Measurements from ENCODE around the gene PCDHGB6. TPM values are rescaled to one million over a fixed set of nuclear protein-coding genes. Genes with fewer than 3 reads are reported as not detected.
A peak's percentile ranks its signal among the peaks of the same experiment; 100 is the strongest.
"Not testable (repeated sequence)": the region's sequence is repeated elsewhere in the genome, so short reads cannot be mapped to it uniquely, and the experiment has no call there.

PCDHGB6 gene
- total and polyA plus RNA-seq, 2 donors, result 0.61 to 1.1 TPM

DNA sequence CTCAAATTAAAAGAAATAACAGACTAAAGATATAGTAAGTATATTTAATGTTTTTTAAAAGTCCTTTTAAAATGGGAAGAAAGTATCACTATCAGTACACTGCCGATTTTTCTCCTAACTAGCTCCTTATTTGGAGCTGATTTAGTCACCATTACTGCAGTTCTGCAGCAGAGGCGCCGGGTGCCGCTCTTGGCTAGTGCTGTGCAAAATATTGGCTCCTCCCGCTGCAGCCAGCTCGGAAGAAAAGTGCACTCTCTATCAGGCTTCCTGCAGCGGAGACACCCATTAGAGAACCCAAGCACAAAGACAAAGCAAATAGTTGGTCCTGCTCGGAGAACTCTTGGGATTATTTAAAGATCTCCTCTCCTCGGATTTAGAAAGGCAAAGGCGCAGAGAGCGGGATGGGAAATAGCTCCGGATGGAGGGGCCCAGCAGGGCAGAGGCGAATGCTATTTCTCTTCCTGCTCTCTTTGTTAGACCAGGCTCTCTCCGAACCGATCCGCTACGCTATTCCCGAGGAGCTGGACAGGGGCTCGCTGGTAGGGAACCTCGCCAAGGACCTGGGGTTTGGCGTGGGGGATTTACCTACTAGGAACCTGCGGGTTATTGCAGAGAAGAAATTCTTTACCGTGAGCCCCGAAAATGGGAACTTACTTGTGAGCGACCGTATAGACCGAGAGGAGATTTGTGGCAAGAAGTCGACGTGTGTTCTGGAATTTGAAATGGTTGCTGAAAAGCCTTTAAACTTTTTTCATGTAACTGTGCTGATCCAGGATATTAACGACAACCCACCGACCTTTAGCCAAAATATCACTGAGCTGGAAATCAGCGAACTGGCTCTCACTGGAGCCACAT, 37.6 kb upstream of the PCDHGB6 start, which contains the start of gene PCDHGB3:
Gene PCDHGB3 (plus strand): TSS at position 249 of the 855 bp plus-strand sequence. CDS start 153 bp downstream, at position 402.
- 18% methylated on average over 32 of the region's 32 CpGs for WGBS
- Histone ChIP-seq H3K4me3 (ENCODE audit: low read length in 2 of 2) (peak within 1 kb of the TSS; percentile 12 to 19), H3K36me3 (ENCODE audit: control insufficient read depth in 2 of 2, insufficient read depth in 2 of 2, low read length in 1 of 2) (no peaks in the 10 kb centered on the region), H3K27ac (ENCODE audit: low read depth in 1 of 2, low read length in 1 of 2) (no peak within 1 kb of the TSS), H3K9me3 (ENCODE audit: control insufficient read depth in 2 of 2, insufficient read depth in 1 of 2, low read length in 1 of 2) (peaks cover 16 to 49% of the 10 kb centered on the region in 2 donors), H3K4me1 (ENCODE audit: control insufficient read depth in 2 of 2, insufficient read depth in 2 of 2, low read length in 2 of 2) (no peaks in the 10 kb centered on the region), H3K27me3 (ENCODE audit: control insufficient read depth in 2 of 2, insufficient read depth in 1 of 2, low read length in 1 of 2) (peaks cover 0 to 68% of the 10 kb centered on the region in 2 donors)
- DNase-seq (ENCODE audit: low read depth in 6 of 9, low spot score in 9 of 9), result peak in 1 of 9 donors; percentile 39

DNA sequence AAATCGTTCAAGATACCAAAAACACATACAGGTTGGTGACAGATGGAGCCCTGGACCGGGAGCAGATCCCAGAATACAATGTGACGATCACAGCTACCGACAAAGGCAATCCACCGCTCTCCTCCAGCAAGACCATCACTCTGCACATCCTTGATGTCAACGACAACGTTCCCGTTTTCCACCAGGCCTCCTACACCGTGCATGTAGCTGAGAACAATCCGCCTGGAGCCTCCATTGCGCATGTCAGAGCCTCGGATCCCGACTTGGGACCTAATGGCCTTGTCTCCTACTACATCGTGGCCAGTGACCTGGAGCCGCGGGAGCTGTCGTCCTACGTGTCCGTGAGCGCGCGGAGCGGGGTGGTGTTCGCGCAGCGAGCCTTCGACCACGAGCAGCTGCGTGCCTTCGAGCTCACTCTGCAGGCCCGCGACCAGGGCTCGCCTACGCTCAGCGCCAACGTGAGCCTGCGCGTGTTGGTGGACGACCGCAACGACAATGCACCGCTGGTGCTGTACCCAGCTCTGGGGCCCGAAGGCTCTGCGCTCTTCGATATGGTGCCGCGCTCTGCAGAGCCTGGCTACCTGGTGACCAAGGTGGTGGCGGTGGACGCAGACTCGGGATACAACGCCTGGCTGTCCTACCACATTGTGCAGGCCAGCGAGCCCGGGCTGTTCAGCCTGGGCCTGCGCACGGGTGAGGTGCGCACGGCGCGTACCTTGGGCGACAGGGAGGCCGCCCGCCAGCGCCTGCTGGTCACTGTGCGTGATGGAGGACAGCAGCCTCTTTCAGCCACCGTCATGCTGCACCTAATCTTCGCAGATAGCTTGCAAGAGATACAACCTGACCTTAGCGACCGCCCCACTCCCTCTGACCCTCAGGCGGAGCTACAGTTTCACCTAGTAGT, 36.0 kb upstream of the PCDHGB6 start:
- no peak for DNase-seq (ENCODE audit: low read depth in 6 of 9, low spot score in 9 of 9)
- H3K4me3 ChIP-seq (ENCODE audit: low read length in 2 of 2), result no peak overlapping the region
- H3K36me3 ChIP-seq (ENCODE audit: control insufficient read depth in 2 of 2, insufficient read depth in 2 of 2, low read length in 1 of 2), result no peaks in the 10 kb centered on the region
- peaks cover 12 to 50% of the 10 kb centered on the region in 2 donors for H3K9me3 ChIP-seq (ENCODE audit: control insufficient read depth in 2 of 2, insufficient read depth in 1 of 2, low read length in 1 of 2)
- H3K27ac ChIP-seq (ENCODE audit: low read depth in 1 of 2, low read length in 1 of 2), result no peak overlapping the region
- no peaks in the 10 kb centered on the region for H3K4me1 ChIP-seq (ENCODE audit: control insufficient read depth in 2 of 2, insufficient read depth in 2 of 2, low read length in 2 of 2)
- peaks cover 0 to 65% of the 10 kb centered on the region in 2 donors for H3K27me3 ChIP-seq (ENCODE audit: control insufficient read depth in 2 of 2, insufficient read depth in 1 of 2, low read length in 1 of 2)
- WGBS, result 44% methylated on average over 69 of the region's 69 CpGs

DNA sequence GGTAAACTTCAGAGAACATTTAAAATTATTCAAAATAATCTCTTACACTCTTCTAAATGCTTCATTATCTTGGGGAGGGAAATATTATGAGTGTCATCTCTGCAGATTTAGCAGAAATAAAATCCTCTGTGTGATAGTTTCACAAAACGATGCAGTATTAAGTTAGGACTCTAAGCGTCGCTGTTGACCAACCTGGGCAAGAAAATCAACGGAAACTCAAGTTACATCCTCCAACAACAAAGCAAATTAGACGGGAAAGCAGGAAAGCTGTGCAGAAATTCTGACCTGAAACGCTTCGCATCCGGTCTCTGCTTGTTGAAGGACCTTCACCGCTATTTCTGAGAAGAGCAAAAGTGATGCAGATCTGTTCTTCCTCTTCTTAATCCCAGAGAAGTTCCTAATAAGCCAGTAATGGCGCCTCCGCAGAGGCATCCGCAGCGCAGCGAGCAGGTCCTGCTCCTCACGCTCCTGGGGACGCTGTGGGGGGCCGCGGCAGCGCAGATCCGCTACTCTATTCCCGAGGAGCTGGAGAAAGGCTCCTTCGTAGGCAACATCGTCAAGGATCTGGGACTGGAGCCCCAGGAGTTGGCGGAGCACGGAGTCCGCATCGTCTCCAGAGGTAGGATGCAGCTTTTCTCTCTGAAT, 34.0 kb upstream of the PCDHGB6 start, which contains the start of gene PCDHGA6:
Gene PCDHGA6 (plus strand): TSS at position 219 of the 645 bp plus-strand sequence. CDS start 193 bp downstream, at position 412.
- Histone ChIP-seq H3K27ac (ENCODE audit: low read depth in 1 of 2, low read length in 1 of 2) (no peak within 1 kb of the TSS), H3K9me3 (ENCODE audit: control insufficient read depth in 2 of 2, insufficient read depth in 1 of 2, low read length in 1 of 2) (peaks cover 12 to 54% of the 10 kb centered on the region in 2 donors), H3K4me1 (ENCODE audit: control insufficient read depth in 2 of 2, insufficient read depth in 2 of 2, low read length in 2 of 2) (no peaks in the 10 kb centered on the region), H3K4me3 (ENCODE audit: low read length in 2 of 2) (no peak within 1 kb of the TSS), H3K27me3 (ENCODE audit: control insufficient read depth in 2 of 2, insufficient read depth in 1 of 2, low read length in 1 of 2) (peaks cover 0 to 61% of the 10 kb centered on the region in 2 donors), H3K36me3 (ENCODE audit: control insufficient read depth in 2 of 2, insufficient read depth in 2 of 2, low read length in 1 of 2) (no peaks in the 10 kb centered on the region)
- WGBS, result 28% methylated on average over 27 of the region's 27 CpGs
- peak in 1 of 9 donors; percentile 9 for DNase-seq (ENCODE audit: low read depth in 6 of 9, low spot score in 9 of 9)

- Histone ChIP-seq H3K4me3 (ENCODE audit: low read length in 2 of 2) (no peak overlapping the region), H3K9me3 (ENCODE audit: control insufficient read depth in 2 of 2, insufficient read depth in 1 of 2, low read length in 1 of 2) (peaks cover 12 to 54% of the 10 kb centered on the region in 2 donors), H3K36me3 (ENCODE audit: control insufficient read depth in 2 of 2, insufficient read depth in 2 of 2, low read length in 1 of 2) (no peaks in the 10 kb centered on the region), H3K4me1 (ENCODE audit: control insufficient read depth in 2 of 2, insufficient read depth in 2 of 2, low read length in 2 of 2) (no peaks in the 10 kb centered on the region), H3K27ac (ENCODE audit: low read depth in 1 of 2, low read length in 1 of 2) (no peak overlapping the region), H3K27me3 (ENCODE audit: control insufficient read depth in 2 of 2, insufficient read depth in 1 of 2, low read length in 1 of 2) (peaks cover 0 to 59% of the 10 kb centered on the region in 2 donors)
- WGBS, result 69% methylated on average over 14 of the region's 14 CpGs
- no peak for DNase-seq (ENCODE audit: low read depth in 6 of 9, low spot score in 9 of 9)
Measured at GRCh38 chr5:141374627-141375026, 33.2 kb upstream of the PCDHGB6 start.

GRCh38 chr5:141375444-141376155, 32.2 kb upstream of the PCDHGB6 start:
- H3K4me3 ChIP-seq (ENCODE audit: low read length in 2 of 2); DNase-seq (ENCODE audit: low read depth in 6 of 9, low spot score in 9 of 9); H3K4me1 ChIP-seq (ENCODE audit: control insufficient read depth in 2 of 2, insufficient read depth in 2 of 2, low read length in 2 of 2); H3K27ac ChIP-seq (ENCODE audit: low read depth in 1 of 2, low read length in 1 of 2); H3K36me3 ChIP-seq (ENCODE audit: control insufficient read depth in 2 of 2, insufficient read depth in 2 of 2, low read length in 1 of 2): not testable (repeated sequence)
- 62% methylated on average over 40 of the region's 48 CpGs for WGBS
- Histone ChIP-seq H3K27me3 (ENCODE audit: control insufficient read depth in 2 of 2, insufficient read depth in 1 of 2, low read length in 1 of 2) (peaks cover 0 to 50% of the 10 kb centered on the region in 2 donors), H3K9me3 (ENCODE audit: control insufficient read depth in 2 of 2, insufficient read depth in 1 of 2, low read length in 1 of 2) (peaks cover 12 to 47% of the 10 kb centered on the region in 2 donors)

DNA sequence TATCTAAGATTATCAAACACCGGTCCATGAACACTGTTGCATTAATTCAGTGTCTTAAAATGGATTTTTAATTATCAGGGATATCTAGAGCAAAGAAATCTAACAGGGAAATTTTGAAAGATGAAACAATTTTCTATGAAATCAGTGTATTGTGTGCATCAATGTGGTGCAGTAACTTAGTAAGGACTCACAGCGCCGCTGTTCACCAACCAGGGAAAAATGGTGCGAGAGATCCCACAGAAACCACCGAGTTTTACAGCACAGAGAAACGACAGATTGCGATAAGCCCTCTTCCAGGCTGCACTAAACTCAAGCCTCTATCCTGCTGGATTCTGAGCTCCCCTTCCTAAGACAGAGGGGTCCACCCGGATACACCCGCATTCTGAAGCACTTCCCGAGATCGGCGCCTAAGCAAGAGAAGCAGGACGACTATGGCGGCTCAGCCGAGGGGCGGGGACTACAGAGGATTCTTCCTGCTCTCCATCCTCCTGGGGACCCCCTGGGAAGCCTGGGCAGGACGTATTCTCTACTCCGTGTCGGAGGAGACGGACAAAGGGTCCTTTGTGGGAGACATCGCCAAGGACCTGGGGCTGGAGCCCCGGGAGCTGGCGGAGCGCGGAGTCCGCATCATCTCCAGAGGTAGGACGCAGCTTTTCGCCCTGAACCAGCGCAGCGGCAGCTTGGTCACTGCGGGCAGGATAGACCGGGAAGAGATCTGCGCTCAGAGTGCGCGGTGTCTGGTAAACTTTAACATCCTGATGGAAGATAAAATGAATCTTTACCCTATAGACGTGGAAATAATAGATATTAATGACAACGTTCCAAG, 25.1 kb upstream of the PCDHGB6 start, which contains the start of gene PCDHGA7:
Gene PCDHGA7 (plus strand): TSS at position 274 of the 826 bp plus-strand sequence. CDS start 158 bp downstream, at position 432.
- no peak for DNase-seq (ENCODE audit: low read depth in 6 of 9, low spot score in 9 of 9)
- Histone ChIP-seq H3K27ac (ENCODE audit: low read depth in 1 of 2, low read length in 1 of 2) (no peak within 1 kb of the TSS), H3K4me3 (ENCODE audit: low read length in 2 of 2) (peak within 1 kb of the TSS in 1 of 2 donors; percentile 27), H3K4me1 (ENCODE audit: control insufficient read depth in 2 of 2, insufficient read depth in 2 of 2, low read length in 2 of 2) (no peaks in the 10 kb centered on the region), H3K36me3 (ENCODE audit: control insufficient read depth in 2 of 2, insufficient read depth in 2 of 2, low read length in 1 of 2) (no peaks in the 10 kb centered on the region), H3K9me3 (ENCODE audit: control insufficient read depth in 2 of 2, insufficient read depth in 1 of 2, low read length in 1 of 2) (peaks cover 7 to 25% of the 10 kb centered on the region in 2 donors), H3K27me3 (ENCODE audit: control insufficient read depth in 2 of 2, insufficient read depth in 1 of 2, low read length in 1 of 2) (peaks cover 3 to 39% of the 10 kb centered on the region in 2 donors)
- 23% methylated on average over 37 of the region's 37 CpGs for WGBS

DNA sequence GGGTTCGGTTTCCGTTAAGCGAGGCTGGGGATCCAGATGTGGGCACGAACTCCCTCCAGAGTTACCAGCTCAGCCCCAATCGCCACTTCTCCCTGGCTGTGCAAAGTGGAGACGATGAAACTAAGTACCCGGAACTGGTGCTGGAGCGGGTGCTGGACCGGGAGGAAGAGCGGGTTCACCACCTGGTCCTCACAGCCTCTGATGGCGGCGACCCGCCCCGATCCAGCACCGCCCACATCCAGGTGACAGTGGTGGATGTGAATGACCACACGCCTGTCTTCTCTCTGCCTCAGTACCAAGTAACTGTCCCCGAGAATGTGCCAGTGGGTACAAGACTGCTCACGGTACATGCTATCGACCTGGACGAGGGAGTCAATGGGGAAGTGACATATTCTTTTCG, 24.5 kb upstream of the PCDHGB6 start:
- Histone ChIP-seq H3K36me3 (ENCODE audit: control insufficient read depth in 2 of 2, insufficient read depth in 2 of 2, low read length in 1 of 2) (no peaks in the 10 kb centered on the region), H3K27ac (ENCODE audit: low read depth in 1 of 2, low read length in 1 of 2) (no peak overlapping the region), H3K4me3 (ENCODE audit: low read length in 2 of 2) (no peak overlapping the region), H3K9me3 (ENCODE audit: control insufficient read depth in 2 of 2, insufficient read depth in 1 of 2, low read length in 1 of 2) (peaks cover 7 to 24% of the 10 kb centered on the region in 2 donors), H3K27me3 (ENCODE audit: control insufficient read depth in 2 of 2, insufficient read depth in 1 of 2, low read length in 1 of 2) (peaks cover 3 to 42% of the 10 kb centered on the region in 2 donors), H3K4me1 (ENCODE audit: control insufficient read depth in 2 of 2, insufficient read depth in 2 of 2, low read length in 2 of 2) (no peaks in the 10 kb centered on the region)
- no peak for DNase-seq (ENCODE audit: low read depth in 6 of 9, low spot score in 9 of 9)
- WGBS, result 47% methylated on average over 21 of the region's 21 CpGs
